Tibial nerve (tissue), 4 donors: ENCODE measurements around the gene LMF2. TPM values are rescaled to one million over a fixed set of nuclear protein-coding genes. Genes with fewer than 3 reads are reported as not detected.
A peak's percentile ranks its signal among the peaks of the same experiment; 100 is the strongest.

Experiments
- DNase-seq, 2 donors: peaks; one replicate each; pipeline ENCODE4 v3.0.0-alpha.2; 2019; ENCODE audit warnings: low spot score in 2 of 2
- H3K27ac ChIP-seq, 4 donors: fragments of 200-600 bp; sonication (generic) in 3 of 4; one replicate each; pipeline ENCODE4 v1.5.1; 2017 to 2019; ENCODE audit warnings: mild to moderate bottlenecking in 1 of 4
- H3K27me3 ChIP-seq, 2 donors: fragments of 200-600 bp; sonication (generic) in 1 of 2; one replicate each; pipeline versions ENCODE4 v1.5.1 to v1.6.0; 2017 to 2019
- H3K36me3 ChIP-seq, 3 donors: fragments of 200-600 bp; sonication (generic); one replicate each; pipeline ENCODE4 v1.5.1; 2018 to 2019
- H3K4me1 ChIP-seq, 4 donors: fragments of 200-600 bp; sonication (generic) in 3 of 4; one replicate each; pipeline ENCODE4 v1.5.1; 2017 to 2019
- H3K4me3 ChIP-seq, 4 donors: fragments of 200-600 bp; sonication (generic) in 3 of 4; one replicate each; pipeline ENCODE4 v1.5.1; 2017 to 2019; ENCODE audit warnings: mild to moderate bottlenecking in 1 of 4, moderate library complexity in 1 of 4
- H3K9me3 ChIP-seq, 4 donors: fragments of 200-600 bp; sonication (generic) in 3 of 4; one replicate each; pipeline ENCODE4 v1.5.1; 2017 to 2019
- CTCF ChIP-seq, 5 experiments: fragments of 200-600 bp in 3 of 5; fragments of 450-650 bp in 2 of 5; sonication (generic) in 3 of 5; IDR thresholded peaks; one replicate each; pipeline ENCODE4 v1.5.1; 2016 to 2019; ENCODE audit warnings: antibody characterized with exemption in 5 of 5, mild to moderate bottlenecking in 3 of 5, moderate library complexity in 2 of 5
- EP300 ChIP-seq, 2 donors: sonication (generic); formaldehyde crosslinking; IDR thresholded peaks; one replicate each; pipeline ENCODE4 v1.6.1; 2017; ENCODE audit warnings: antibody characterized with exemption in 2 of 2, mild to moderate bottlenecking in 1 of 2
- POLR2A ChIP-seq, 2 donors: fragments of 450-650 bp; IDR thresholded peaks; one replicate each; pipeline ENCODE4 v1.6.1; 2017; ENCODE audit warnings: antibody characterized with exemption in 2 of 2, mild to moderate bottlenecking in 2 of 2, moderate library complexity in 2 of 2
- WGBS, 2 donors: methylation state at CpG; one replicate each; pipeline ENCODE4 v1.1.5; 2018; 5-methylcytosine and 5-hydroxymethylcytosine counted together
- total RNA-seq, 4 donors: library from RNA; depleted of rRNA; stranded (reverse); fragments of >200 nt; gene quantifications; one replicate each; pipeline ENCODE4 v1.1.0, GENCODE V29; 2016

Gene LMF2
- total RNA-seq, 4 donors from 2014 or later: 53.7 to 85.2 (median 58.1) TPM

GRCh38 chr22:50473855-50474671 lies 33.4 kb downstream of the LMF2 start:
- Histone ChIP-seq H3K27me3 (no peaks in the 10 kb centered on the region), H3K27ac (peak overlapping the region in 3 of 4 donors; percentile 75 to 90 (median 88)), H3K36me3 (no peaks in the 10 kb centered on the region), H3K4me1 (peaks cover 5 to 56% (median 53%) of the 10 kb centered on the region in 4 donors), H3K9me3 (no peaks in the 10 kb centered on the region), H3K4me3 (peak overlapping the region; percentile 56 to 83 (median 77))
- TF ChIP-seq EP300 (IDR thresholded peaks at IDR 0.05): no peak
- TF ChIP-seq POLR2A (IDR thresholded peaks at IDR 0.05): no peak
- no peak for TF ChIP-seq CTCF (IDR thresholded peaks at IDR 0.05)
- no peak for DNase-seq
- 1 to 5% methylated on average over 23 to 47 of the region's 62 CpGs for WGBS, 2 donors

GRCh38 chr22:50473088-50473487 lies 34.4 kb downstream of the LMF2 start:
- H3K27ac ChIP-seq: no peak overlapping the region
- peaks cover 5 to 62% (median 57%) of the 10 kb centered on the region in 4 donors for H3K4me1 ChIP-seq
- DNase-seq: no peak
- peak overlapping the region in 1 of 4 donors; percentile 72 for H3K4me3 ChIP-seq
- TF ChIP-seq CTCF (IDR thresholded peaks at IDR 0.05) (peak in 2 of 5 experiments; percentile 17 to 25), POLR2A (IDR thresholded peaks at IDR 0.05) (no peak)
- H3K9me3 ChIP-seq: no peaks in the 10 kb centered on the region
- H3K27me3 ChIP-seq: no peaks in the 10 kb centered on the region
- WGBS, 2 donors: 77 to 82% methylated on average over 6 of the region's 6 CpGs
- peaks cover 0 to 2% (median 0%) of the 10 kb centered on the region in 3 donors for H3K36me3 ChIP-seq

GRCh38 chr22:50471962-50472361 lies 35.5 kb downstream of the LMF2 start:
- H3K4me1 ChIP-seq: peaks cover 5 to 62% (median 57%) of the 10 kb centered on the region in 4 donors
- 66 to 87% methylated on average over 5 of the region's 5 CpGs for WGBS, 2 donors
- H3K27me3 ChIP-seq: no peaks in the 10 kb centered on the region

GRCh38 chr22:50471197-50471847 lies 36.2 kb downstream of the LMF2 start:
- TF ChIP-seq POLR2A (IDR thresholded peaks at IDR 0.05): no peak
- TF ChIP-seq CTCF (IDR thresholded peaks at IDR 0.05): no peak
- no peak for TF ChIP-seq EP300 (IDR thresholded peaks at IDR 0.05)
- 63 to 73% methylated on average over 13 to 21 of the region's 21 CpGs for WGBS, 2 donors
- peak overlapping the region in 1 of 4 donors; percentile 63 for H3K27ac ChIP-seq
- DNase-seq: no peak
- peaks cover 0 to 19% (median 14%) of the 10 kb centered on the region in 3 donors for H3K36me3 ChIP-seq
- H3K27me3 ChIP-seq: no peaks in the 10 kb centered on the region
- H3K4me1 ChIP-seq: peaks cover 5 to 62% (median 57%) of the 10 kb centered on the region in 4 donors
- H3K9me3 ChIP-seq: no peaks in the 10 kb centered on the region
- no peak overlapping the region for H3K4me3 ChIP-seq

More at GRCh38 chr22:50471962-50472361, 35.5 kb downstream of the LMF2 start:
- Histone ChIP-seq H3K9me3 (no peaks in the 10 kb centered on the region), H3K36me3 (peaks cover 0 to 13% (median 8%) of the 10 kb centered on the region in 3 donors), H3K4me3 (no peak overlapping the region), H3K27ac (no peak overlapping the region)
- TF ChIP-seq POLR2A (IDR thresholded peaks at IDR 0.05) (no peak), CTCF (IDR thresholded peaks at IDR 0.05) (no peak), EP300 (IDR thresholded peaks at IDR 0.05) (no peak)
- no peak for DNase-seq

- DNase-seq: no peak
- Histone ChIP-seq H3K27me3 (no peaks in the 10 kb centered on the region), H3K4me3 (no peak overlapping the region), H3K9me3 (no peaks in the 10 kb centered on the region), H3K27ac (peak overlapping the region in 2 of 4 donors; percentile 35 to 63), H3K36me3 (peaks cover 5 to 28% (median 22%) of the 10 kb centered on the region in 3 donors), H3K4me1 (peaks cover 5 to 60% (median 56%) of the 10 kb centered on the region in 4 donors)
- 70 to 71% methylated on average over 6 of the region's 6 CpGs for WGBS, 2 donors
- no peak for TF ChIP-seq CTCF (IDR thresholded peaks at IDR 0.05)
- TF ChIP-seq EP300 (IDR thresholded peaks at IDR 0.05): no peak
- no peak for TF ChIP-seq POLR2A (IDR thresholded peaks at IDR 0.05)
Observed at GRCh38 chr22:50470491-50470890, 37.0 kb downstream of the LMF2 start.
